GM18498 (cell line): ENCODE data around the gene RASGRF1.

ENCODE experiments used
- ATAC-seq: cut with Tn5 transposase; IDR thresholded peaks from one replicate; pipeline ENCODE4 v1.9.1; 2021; ENCODE audit warnings: mild to moderate bottlenecking, moderate library complexity; ENCODE audit not compliant: unreplicated experiment

Gene RASGRF1

GRCh38 chr15:79101866-79102581 is 11.4 kb upstream of the RASGRF1 start:
- no peak for ATAC-seq

DNA sequence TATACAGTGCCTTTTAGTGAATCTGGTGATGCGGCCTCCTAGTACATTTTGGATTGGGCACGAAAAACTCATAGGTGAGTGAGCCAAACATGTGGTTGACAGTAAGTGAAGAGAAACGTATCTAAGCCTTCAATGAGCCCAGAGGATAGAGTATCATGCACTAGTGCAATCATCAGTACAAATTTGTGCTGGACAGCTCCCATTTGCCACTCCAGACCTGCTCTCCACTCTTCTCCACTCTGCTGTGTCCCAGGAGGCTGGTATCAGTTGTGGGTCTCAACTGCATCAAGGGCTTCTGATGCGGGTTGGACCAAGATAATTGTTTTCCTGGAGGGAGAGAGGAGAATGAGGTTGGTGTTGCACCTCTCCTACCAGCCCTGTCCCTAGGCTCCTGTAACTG is 9.1 kb upstream of the RASGRF1 start:
- ATAC-seq, result no peak

GRCh38 chr15:79094611-79095021 is 4.0 kb upstream of the RASGRF1 start:
- ATAC-seq, result no peak

- no peak for ATAC-seq
These were observed 2.9 kb upstream of the RASGRF1 start for GRCh38 chr15:79093352-79093935.

DNA sequence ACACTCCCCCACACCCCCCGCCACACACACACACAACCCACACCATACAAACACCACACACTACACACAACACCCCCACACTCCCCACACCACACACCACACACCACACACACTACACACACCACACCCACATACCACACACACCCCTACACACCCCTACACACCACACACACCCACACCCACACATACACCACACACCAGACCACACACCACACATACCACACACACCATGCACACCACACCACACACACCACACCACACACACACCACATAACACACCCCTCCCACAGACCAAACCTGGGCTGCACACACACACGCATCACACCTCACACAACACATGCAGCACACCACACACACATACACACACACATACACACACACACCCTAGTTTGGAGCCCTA is 1.8 kb upstream of the RASGRF1 start:
- ATAC-seq, result no peak

GRCh38 chr15:79091204-79091867 is 756 bp upstream of the RASGRF1 start:
- ATAC-seq, result no peak

DNA sequence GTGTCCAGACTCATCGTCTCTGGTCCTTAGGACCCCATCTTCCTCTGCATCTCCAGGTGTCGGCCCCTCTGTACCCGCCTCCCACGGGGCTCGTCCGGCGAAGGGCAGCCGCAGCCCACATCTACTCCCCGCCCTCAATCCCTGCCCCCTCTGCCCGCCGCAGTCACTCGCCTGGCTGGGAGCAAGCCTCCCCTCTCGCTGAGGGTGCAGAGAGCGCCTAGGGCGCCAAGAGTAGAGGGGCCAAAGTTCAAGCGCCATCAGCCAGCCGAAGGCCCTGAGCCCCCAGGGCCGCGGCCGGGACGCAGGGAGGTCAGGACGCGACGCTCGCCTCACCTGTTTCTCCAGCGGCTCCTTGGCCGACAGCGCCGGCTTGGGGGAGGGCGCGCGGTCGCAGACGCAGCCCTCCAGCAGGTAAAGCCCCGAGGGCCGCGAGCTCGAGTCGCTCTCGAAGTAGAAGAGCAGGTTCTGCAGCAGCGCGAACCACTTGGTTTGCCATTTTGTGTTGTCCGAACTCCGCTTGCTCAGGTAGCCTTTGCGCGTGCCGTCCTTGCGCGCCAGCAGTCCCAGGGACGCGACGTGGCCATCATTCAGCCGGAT is 592 bp downstream of the RASGRF1 start:
- no peak for ATAC-seq

- no peak for ATAC-seq
These were observed 1.2 kb downstream of the RASGRF1 start for GRCh38 chr15:79089331-79089889.

DNA sequence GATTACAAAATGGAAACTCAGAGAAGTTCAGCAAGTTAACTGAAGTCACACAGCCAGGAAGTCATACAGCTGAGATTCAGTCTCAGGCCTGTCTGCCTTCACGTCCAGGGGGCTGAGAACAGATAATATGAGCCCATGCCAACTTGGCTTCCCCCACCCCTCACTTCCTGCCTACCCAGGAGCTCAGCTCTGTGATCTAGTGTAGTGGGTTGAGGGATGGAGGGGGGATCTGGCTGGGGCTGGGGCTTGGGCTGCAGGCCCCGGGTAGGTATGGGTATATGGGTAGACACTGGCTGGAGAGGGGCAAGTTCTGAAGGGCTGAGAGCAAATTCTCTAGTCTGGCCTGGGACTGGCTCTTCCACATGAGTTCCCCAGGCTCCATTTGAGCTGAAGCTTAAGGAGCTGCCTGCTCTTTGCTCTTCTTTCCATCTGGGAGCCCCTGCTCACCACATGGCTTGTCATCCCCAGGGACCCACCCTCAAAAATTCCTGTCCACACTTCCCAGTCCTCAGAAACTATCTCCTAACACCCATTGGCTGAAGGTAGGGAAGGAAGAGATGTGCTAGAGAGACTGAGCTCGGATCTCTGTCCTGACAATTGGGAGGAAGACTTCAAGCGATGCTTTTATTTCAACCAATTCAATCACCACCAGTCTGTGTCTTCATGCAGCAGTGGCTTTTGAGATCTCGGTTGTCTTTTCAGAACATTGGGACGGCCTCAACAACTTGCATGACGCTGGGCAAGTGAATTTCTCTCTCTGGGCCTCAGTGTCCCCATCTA is 2.0 kb downstream of the RASGRF1 start:
- no peak for ATAC-seq

DNA sequence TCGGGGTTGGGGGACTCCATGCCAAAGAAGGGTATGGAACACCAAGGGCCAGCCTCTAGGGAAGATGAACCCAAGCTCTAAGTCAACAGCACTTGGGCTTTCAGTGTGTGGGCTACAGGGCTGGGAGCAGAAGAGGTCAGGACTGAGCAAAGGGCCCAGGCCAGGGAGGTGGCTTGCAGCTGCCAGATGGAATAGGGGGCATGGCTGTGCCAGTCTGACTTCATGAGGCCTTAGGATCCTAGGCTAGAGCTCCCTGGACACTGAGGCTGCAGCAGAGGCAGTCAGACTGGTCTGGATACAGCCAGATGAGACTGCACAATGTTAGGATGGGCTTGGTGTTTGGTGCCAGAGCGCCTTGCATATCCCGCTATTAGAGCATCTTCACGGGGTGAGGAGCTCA is 3.8 kb downstream of the RASGRF1 start:
- no peak for ATAC-seq

- no peak for ATAC-seq
These were observed 6.1 kb downstream of the RASGRF1 start for GRCh38 chr15:79084308-79084968.

- no peak for ATAC-seq
These were observed 7.4 kb downstream of the RASGRF1 start for GRCh38 chr15:79083154-79083553.

- no peak for ATAC-seq
These were observed 8.1 kb downstream of the RASGRF1 start for GRCh38 chr15:79082363-79083070.

GRCh38 chr15:79078763-79079410 is 11.7 kb downstream of the RASGRF1 start:
- ATAC-seq, result no peak

DNA sequence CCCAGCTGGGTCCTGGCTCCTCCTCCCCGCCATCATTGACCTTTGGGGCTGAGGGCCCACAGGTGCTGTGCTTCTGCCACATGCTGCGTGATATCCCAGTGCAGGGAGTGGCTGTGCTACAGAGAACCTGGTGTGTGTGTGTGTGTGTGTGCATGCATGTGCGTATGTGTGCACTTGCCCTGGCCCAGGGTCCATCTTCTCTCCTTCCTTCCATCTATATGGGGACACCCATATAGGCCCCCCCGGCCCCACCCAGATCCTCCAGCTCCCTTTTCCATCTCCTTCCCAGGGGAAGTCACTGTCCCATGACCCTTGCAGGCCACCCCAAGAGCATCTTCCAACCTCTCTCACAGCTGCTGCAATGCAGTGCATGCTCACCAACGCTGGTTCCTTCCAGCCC is 12.6 kb downstream of the RASGRF1 start:
- ATAC-seq, result no peak

GRCh38 chr15:79076661-79077060 is 13.9 kb downstream of the RASGRF1 start:
- no peak for ATAC-seq

DNA sequence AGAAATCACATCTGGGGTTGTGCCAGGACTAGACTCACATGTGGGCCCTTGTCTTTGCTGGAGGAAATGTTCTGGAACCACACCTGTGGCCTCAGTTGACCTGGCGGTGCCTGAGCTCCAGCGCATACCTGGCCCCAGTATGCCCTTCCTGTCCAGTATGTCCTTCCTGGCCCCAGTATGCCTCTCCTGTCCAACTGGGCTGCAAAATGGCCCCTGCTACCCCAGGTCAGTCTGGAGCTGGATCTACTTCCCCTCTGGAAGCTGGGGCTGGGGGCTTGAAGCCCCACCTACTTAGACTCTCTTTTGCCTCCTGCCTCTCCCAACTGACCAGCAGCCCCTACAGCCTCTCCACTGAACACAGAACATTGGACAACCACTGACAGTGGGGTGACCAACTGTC is 15.3 kb downstream of the RASGRF1 start:
- no peak for ATAC-seq

DNA sequence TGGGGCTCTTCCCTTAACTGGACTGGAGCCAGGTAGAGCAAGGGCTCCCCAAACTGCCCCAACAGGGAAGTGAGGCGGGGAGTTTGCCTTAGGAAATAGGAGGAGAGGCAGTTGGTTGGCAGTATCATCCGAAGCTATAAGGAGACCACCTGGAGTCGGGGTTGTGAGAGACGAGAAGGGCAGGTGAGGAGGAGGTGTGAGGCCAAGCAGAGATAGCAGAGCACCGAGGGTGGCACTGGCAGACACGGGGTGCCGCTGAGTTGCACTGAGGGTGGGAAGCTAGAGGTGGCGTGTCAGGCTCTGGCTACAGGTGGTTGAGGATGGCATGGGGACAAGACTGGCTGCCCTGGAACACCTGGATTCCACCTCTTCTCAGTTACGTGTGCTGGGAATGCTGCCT is 17.2 kb downstream of the RASGRF1 start:
- ATAC-seq, result no peak

GRCh38 chr15:79071901-79072300 is 18.7 kb downstream of the RASGRF1 start:
- ATAC-seq, result no peak
